ENCODE measurements around the gene PLPPR5.

GRCh38 chr1:98963064-98963758 is 41.5 kb downstream of the PLPPR5 start:
- TF ChIP-seq POLR2A (IDR thresholded peaks at IDR 0.05; ENCODE audit: low read length) = no peak
- TF ChIP-seq GATA1 (IDR thresholded peaks at IDR 0.05; ENCODE audit: low read depth, low read length) = no peak

All from erythroblast (primary cell).